H1 (cell line): Measurements from ENCODE around the gene ATL3. TPM values are rescaled to one million over a fixed set of nuclear protein-coding genes. Genes with fewer than 3 reads are reported as not detected.

Experiments
- BCL11A ChIP-seq, 2 experiments: IDR thresholded peaks; one replicate each; pipeline ENCODE4 v1.6.1; 2011; ENCODE audit warnings: low read depth in 2 of 2, low read length in 2 of 2, mild to moderate bottlenecking in 2 of 2
- CBX5 ChIP-seq: fragments of 300-800, 300-1000 bp; sonication (generic); IDR thresholded peaks from 2 replicates; pipeline ENCODE4 v1.7.1; 2016; ENCODE audit warnings: antibody characterized with exemption, low read length, low read depth
- CHD1 ChIP-seq: IDR thresholded peaks from 2 replicates; pipeline ENCODE4 v1.6.1; 2012; ENCODE audit warnings: low read depth, low read length, improper control_type of control experiment
- CREB1 ChIP-seq: IDR thresholded peaks from 2 replicates; pipeline ENCODE4 v1.6.1; 2012; ENCODE audit warnings: inconsistent platforms
- EGR1 ChIP-seq: IDR thresholded peaks from 2 replicates; pipeline ENCODE4 v1.6.1; 2011; ENCODE audit warnings: low read depth, low read length, borderline replicate concordance
- EZH2 ChIP-seq: fragments of 200-600 bp; sonication (generic); IDR thresholded peaks from 2 replicates; pipeline ENCODE4 v1.7.1; 2012; ENCODE audit warnings: low read depth, mild to moderate bottlenecking, moderate library complexity, low read length, inconsistent platforms; ENCODE audit not compliant: severe bottlenecking
- RXRA ChIP-seq: IDR thresholded peaks from 2 replicates; pipeline ENCODE4 v1.6.1; 2011; ENCODE audit warnings: low read depth, mild to moderate bottlenecking, low read length, moderate library complexity; ENCODE audit not compliant: insufficient read depth
- TCF12 ChIP-seq: IDR thresholded peaks from 2 replicates; pipeline ENCODE4 v1.6.1; 2011; ENCODE audit warnings: low read depth, mild to moderate bottlenecking, low read length
- polyA plus RNA-seq, 7 experiments: library from polyadenylated mRNA; depleted of rRNA in 3 of 7; stranded (reverse) in 5 of 7; unstranded in 2 of 7; fragments of >200 nt in 5 of 7; fragments of 200-250 nt in 2 of 7; gene quantifications; 1 replicate in 5 of 7; 2 replicates in 1 of 7; 4 replicates in 1 of 7; pipeline versions ENCODE4 v1.2.1 to v1.2.3, GENCODE V29; 2011 to 2013; ENCODE audit warnings: missing spikeins in 2 of 7, mixed read lengths in 2 of 7
- total RNA-seq: library from RNA; stranded (reverse); fragmentation: NEBNext Ultra II Directional; extraction: Animal tissue kit (Norgen Biotek cat#: 25700); gene quantifications from 2 replicates; pipeline ENCODE4 v1.2.1, GENCODE V29; 2021
- TF ChIP-seq, protein P1 (sequence below): fragments of 300-600 bp; sonication (generic); IDR thresholded peaks from 2 replicates; pipeline ENCODE4 v1.7.1; 2012; ENCODE audit warnings: low read length, moderate library complexity, mild to moderate bottlenecking, inconsistent platforms; ENCODE audit not compliant: insufficient replicate concordance
- TF ChIP-seq, protein P2 (sequence below): IDR thresholded peaks from 2 replicates; pipeline ENCODE4 v1.6.1; 2012; ENCODE audit warnings: inconsistent platforms

The ATL3 gene
- total and polyA plus RNA-seq, 2 of the 8 experiments (the other 6 are each of a cell fraction or from before 2014, with no cell fraction given), result 7.8 to 24.5 TPM

- TF ChIP-seq, protein P1, sequence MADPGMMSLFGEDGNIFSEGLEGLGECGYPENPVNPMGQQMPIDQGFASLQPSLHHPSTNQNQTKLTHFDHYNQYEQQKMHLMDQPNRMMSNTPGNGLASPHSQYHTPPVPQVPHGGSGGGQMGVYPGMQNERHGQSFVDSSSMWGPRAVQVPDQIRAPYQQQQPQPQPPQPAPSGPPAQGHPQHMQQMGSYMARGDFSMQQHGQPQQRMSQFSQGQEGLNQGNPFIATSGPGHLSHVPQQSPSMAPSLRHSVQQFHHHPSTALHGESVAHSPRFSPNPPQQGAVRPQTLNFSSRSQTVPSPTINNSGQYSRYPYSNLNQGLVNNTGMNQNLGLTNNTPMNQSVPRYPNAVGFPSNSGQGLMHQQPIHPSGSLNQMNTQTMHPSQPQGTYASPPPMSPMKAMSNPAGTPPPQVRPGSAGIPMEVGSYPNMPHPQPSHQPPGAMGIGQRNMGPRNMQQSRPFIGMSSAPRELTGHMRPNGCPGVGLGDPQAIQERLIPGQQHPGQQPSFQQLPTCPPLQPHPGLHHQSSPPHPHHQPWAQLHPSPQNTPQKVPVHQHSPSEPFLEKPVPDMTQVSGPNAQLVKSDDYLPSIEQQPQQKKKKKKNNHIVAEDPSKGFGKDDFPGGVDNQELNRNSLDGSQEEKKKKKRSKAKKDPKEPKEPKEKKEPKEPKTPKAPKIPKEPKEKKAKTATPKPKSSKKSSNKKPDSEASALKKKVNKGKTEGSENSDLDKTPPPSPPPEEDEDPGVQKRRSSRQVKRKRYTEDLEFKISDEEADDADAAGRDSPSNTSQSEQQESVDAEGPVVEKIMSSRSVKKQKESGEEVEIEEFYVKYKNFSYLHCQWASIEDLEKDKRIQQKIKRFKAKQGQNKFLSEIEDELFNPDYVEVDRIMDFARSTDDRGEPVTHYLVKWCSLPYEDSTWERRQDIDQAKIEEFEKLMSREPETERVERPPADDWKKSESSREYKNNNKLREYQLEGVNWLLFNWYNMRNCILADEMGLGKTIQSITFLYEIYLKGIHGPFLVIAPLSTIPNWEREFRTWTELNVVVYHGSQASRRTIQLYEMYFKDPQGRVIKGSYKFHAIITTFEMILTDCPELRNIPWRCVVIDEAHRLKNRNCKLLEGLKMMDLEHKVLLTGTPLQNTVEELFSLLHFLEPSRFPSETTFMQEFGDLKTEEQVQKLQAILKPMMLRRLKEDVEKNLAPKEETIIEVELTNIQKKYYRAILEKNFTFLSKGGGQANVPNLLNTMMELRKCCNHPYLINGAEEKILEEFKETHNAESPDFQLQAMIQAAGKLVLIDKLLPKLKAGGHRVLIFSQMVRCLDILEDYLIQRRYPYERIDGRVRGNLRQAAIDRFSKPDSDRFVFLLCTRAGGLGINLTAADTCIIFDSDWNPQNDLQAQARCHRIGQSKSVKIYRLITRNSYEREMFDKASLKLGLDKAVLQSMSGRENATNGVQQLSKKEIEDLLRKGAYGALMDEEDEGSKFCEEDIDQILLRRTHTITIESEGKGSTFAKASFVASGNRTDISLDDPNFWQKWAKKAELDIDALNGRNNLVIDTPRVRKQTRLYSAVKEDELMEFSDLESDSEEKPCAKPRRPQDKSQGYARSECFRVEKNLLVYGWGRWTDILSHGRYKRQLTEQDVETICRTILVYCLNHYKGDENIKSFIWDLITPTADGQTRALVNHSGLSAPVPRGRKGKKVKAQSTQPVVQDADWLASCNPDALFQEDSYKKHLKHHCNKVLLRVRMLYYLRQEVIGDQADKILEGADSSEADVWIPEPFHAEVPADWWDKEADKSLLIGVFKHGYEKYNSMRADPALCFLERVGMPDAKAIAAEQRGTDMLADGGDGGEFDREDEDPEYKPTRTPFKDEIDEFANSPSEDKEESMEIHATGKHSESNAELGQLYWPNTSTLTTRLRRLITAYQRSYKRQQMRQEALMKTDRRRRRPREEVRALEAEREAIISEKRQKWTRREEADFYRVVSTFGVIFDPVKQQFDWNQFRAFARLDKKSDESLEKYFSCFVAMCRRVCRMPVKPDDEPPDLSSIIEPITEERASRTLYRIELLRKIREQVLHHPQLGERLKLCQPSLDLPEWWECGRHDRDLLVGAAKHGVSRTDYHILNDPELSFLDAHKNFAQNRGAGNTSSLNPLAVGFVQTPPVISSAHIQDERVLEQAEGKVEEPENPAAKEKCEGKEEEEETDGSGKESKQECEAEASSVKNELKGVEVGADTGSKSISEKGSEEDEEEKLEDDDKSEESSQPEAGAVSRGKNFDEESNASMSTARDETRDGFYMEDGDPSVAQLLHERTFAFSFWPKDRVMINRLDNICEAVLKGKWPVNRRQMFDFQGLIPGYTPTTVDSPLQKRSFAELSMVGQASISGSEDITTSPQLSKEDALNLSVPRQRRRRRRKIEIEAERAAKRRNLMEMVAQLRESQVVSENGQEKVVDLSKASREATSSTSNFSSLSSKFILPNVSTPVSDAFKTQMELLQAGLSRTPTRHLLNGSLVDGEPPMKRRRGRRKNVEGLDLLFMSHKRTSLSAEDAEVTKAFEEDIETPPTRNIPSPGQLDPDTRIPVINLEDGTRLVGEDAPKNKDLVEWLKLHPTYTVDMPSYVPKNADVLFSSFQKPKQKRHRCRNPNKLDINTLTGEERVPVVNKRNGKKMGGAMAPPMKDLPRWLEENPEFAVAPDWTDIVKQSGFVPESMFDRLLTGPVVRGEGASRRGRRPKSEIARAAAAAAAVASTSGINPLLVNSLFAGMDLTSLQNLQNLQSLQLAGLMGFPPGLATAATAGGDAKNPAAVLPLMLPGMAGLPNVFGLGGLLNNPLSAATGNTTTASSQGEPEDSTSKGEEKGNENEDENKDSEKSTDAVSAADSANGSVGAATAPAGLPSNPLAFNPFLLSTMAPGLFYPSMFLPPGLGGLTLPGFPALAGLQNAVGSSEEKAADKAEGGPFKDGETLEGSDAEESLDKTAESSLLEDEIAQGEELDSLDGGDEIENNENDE, result no peak
- TF ChIP-seq EGR1 (no peak), CREB1 (no peak), CBX5 (no peak), EZH2 (no peak), TCF12 (no peak), RXRA (no peak), CHD1 (no peak), BCL11A (IDR thresholded peaks at IDR 0.05; ENCODE audit: low read depth in 2 of 2, low read length in 2 of 2) (no peak)
- TF ChIP-seq, protein P2, sequence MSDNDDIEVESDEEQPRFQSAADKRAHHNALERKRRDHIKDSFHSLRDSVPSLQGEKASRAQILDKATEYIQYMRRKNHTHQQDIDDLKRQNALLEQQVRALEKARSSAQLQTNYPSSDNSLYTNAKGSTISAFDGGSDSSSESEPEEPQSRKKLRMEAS, result no peak
Measured at GRCh38 chr11:63687845-63688244, 16.7 kb upstream of the ATL3 start (continued).
